Mucosa of stomach (tissue), 1 donor: ENCODE measurements around the gene MYH9.

Experiments
- H3K27me3 ChIP-seq: one replicate; pipeline ENCODE4 v1.7.0; 2013; ENCODE audit warnings: mild to moderate bottlenecking, low read length; ENCODE audit not compliant: control insufficient read depth, insufficient read depth
- H3K36me3 ChIP-seq: one replicate; pipeline ENCODE4 v1.7.0; 2013; ENCODE audit warnings: low read length; ENCODE audit not compliant: control insufficient read depth, insufficient read depth
- H3K4me1 ChIP-seq: one replicate; pipeline ENCODE4 v1.7.0; 2013; ENCODE audit warnings: mild to moderate bottlenecking, low read length; ENCODE audit not compliant: control insufficient read depth, insufficient read depth
- H3K4me3 ChIP-seq: one replicate; pipeline ENCODE4 v1.7.0; 2013; ENCODE audit warnings: low read length
- H3K9ac ChIP-seq: one replicate; pipeline ENCODE4 v1.7.0; 2013; ENCODE audit warnings: mild to moderate bottlenecking, low read length, moderate library complexity
- H3K9me3 ChIP-seq: one replicate; pipeline ENCODE4 v1.7.0; 2013; ENCODE audit warnings: mild to moderate bottlenecking, low read length, moderate library complexity; ENCODE audit not compliant: control insufficient read depth
- donor health status: Pancreatic carcinoma.

Gene MYH9

DNA sequence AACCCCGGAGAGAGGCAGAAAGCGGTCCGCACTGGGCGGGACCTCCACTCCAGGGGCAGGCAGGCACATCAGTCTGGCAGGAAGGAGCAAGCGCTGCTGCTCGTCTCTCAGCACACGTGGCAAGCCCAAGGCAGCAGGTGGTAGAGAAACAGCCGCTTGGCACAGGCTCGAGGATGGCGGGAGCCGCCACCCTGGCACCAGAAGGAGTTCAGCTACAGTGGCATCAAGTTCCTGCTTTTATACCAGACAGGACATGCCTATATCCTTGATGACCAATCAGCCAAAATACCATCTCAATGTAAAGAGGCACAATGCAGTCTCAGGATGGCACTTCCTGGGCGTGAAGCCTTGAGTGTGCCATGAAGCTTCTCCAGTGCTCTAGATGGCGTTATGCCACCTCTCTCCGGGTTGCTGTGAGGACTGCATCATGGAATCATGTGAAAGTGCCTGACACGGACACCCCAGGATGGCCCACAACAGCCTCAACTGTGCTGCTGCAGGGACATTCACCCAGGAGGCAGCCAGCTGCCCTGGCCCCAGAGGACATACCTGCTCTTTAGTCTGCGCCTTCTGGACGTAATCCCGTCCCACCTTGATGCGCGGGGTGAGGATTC, 70.0 kb downstream of the MYH9 start:
- no peak overlapping the region for H3K4me3 ChIP-seq
- peaks cover 1% of the 10 kb centered on the region for H3K4me1 ChIP-seq
- peaks cover 41% of the 10 kb centered on the region for H3K36me3 ChIP-seq
- no peak overlapping the region for H3K9ac ChIP-seq
- H3K27me3 ChIP-seq = no peaks in the 10 kb centered on the region
- no peaks in the 10 kb centered on the region for H3K9me3 ChIP-seq

- Histone ChIP-seq H3K9ac (no peak overlapping the region), H3K4me1 (no peaks in the 10 kb centered on the region), H3K4me3 (no peak overlapping the region), H3K36me3 (peaks cover 37% of the 10 kb centered on the region), H3K27me3 (no peaks in the 10 kb centered on the region), H3K9me3 (no peaks in the 10 kb centered on the region)
Measured at GRCh38 chr22:36316419-36316818, 71.3 kb downstream of the MYH9 start.

- Histone ChIP-seq H3K4me1 (no peaks in the 10 kb centered on the region), H3K27me3 (no peaks in the 10 kb centered on the region), H3K4me3 (no peak overlapping the region), H3K9me3 (no peaks in the 10 kb centered on the region), H3K36me3 (peaks cover 43% of the 10 kb centered on the region), H3K9ac (no peak overlapping the region)
Measured at GRCh38 chr22:36315325-36315724, 72.4 kb downstream of the MYH9 start.

DNA sequence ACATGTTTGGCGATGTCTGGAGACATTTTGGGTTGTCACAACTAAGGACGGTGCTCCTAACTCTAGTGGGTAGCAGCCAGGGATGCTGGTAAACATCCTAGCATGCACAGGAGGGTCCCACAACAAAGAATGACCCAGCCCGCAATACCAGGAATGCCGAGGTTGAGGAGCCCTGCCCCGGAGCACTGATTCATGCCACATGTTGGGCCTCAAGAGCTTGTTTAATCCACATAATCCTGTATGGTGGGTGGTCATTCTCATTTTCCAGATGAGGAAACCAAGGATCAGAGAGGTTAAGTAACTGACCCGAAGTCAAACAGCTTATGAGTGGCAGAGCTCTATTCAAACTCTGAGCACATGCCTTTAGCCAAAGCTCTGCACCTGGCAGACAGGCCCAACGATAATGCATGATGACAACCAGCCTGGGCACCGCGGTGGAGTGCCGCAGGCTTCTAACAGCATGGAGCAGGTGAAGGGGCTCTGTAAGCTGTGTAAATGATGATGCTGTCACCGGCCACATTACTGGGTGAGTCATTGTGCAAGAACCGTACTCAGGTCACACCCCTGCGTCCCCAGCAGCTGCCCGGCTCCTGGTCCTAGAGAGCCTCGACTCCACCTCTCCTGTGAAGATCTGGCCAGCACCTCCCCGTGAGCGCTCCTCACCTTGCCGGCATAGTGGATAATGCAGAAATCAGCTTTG, 76.2 kb downstream of the MYH9 start:
- no peaks in the 10 kb centered on the region for H3K4me1 ChIP-seq

DNA sequence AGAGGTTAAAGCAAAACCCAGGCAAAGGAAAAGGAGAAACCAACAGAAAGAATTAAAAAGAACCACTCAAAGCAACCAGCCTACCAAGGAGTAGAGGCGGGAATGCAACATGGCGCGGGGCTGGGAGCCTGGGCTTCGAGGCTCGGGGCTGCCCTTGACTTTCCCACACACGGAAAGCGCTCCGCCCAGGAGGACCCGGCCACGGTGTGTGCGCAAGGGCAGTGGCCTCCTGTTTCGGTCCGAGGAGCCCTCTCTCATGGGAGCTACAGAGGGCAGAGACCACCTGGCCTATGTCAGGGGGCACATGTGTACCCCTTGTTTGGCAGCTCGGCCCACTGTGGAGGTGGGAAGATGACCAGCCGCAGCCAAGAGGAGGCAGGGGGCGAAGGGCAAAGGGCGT, 78.9 kb downstream of the MYH9 start:
- Histone ChIP-seq H3K27me3 (no peaks in the 10 kb centered on the region), H3K9me3 (no peaks in the 10 kb centered on the region), H3K9ac (no peak overlapping the region), H3K4me1 (peaks cover 8% of the 10 kb centered on the region), H3K4me3 (no peak overlapping the region), H3K36me3 (peaks cover 51% of the 10 kb centered on the region)

More for the DNA sequence above, 76.2 kb downstream of the MYH9 start:
- peaks cover 34% of the 10 kb centered on the region for H3K36me3 ChIP-seq
- no peaks in the 10 kb centered on the region for H3K27me3 ChIP-seq
- H3K4me3 ChIP-seq = no peak overlapping the region
- H3K9me3 ChIP-seq = no peaks in the 10 kb centered on the region
- H3K9ac ChIP-seq = no peak overlapping the region

DNA sequence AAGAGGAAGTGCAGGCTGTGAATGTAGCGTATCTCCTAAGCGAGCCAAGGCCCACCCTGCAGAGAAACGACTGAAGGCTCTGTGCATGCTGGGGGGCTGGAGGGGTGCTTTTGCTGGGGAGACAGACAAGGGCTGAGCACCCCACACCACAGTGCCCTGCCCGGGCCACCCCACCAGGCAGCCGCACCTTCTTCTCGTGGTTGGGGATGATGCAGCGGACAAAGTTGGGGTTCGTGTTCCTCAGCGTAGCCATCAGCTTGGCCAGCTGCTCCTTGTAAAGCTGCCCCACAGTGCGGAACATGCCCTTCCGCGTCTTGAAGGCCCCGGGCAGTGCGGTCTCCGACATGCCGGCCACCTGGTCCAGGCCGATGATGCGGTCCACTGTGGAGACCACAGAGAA, 81.5 kb downstream of the MYH9 start:
- Histone ChIP-seq H3K36me3 (peaks cover 55% of the 10 kb centered on the region), H3K9me3 (no peaks in the 10 kb centered on the region), H3K4me1 (peaks cover 10% of the 10 kb centered on the region), H3K27me3 (no peaks in the 10 kb centered on the region), H3K9ac (no peak overlapping the region), H3K4me3 (no peak overlapping the region)

DNA sequence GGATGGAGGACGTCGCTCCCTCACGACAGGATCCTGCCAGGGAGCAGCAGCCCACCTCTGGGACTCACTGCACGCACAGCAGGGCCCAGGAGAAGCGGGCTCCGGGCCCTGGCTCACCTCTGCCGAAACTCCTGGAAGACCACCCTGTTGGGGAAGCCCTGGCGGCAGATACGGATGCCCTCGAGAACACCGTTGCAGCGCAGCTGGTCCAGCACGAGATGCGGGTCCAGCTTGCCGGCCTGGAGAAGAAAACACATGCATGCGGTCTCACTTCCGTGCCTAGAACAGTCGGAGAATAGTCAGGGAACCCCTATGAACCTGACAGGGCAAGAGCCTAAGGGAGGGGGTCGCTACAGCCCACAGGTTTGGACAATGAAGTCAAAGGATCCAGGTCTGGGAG, 82.0 kb downstream of the MYH9 start:
- Histone ChIP-seq H3K4me1 (peaks cover 10% of the 10 kb centered on the region), H3K4me3 (no peak overlapping the region), H3K9ac (no peak overlapping the region), H3K36me3 (peaks cover 55% of the 10 kb centered on the region), H3K27me3 (no peaks in the 10 kb centered on the region), H3K9me3 (no peaks in the 10 kb centered on the region)

DNA sequence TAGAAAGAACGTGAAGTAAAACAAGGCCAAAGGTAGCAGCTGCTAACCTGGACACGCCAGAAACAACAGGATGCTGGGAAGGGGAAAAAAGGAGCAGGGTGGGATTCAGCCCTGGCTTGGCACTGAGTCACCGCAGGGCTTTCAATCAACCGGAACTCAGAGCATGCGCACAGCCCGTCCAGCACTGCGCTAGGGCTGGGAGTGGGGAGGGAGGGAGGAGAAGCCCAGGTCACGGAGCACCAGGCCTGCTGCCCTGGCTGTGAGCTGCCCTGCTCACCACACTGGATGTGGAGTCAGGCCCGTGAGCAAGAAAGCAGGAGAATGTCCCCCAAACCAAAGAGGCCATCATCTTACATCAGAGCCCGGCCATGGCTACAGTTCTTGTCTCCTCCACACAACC, 83.3 kb downstream of the MYH9 start:
- H3K27me3 ChIP-seq = no peaks in the 10 kb centered on the region
- H3K36me3 ChIP-seq = peaks cover 63% of the 10 kb centered on the region
- H3K4me1 ChIP-seq = peaks cover 10% of the 10 kb centered on the region
- no peak overlapping the region for H3K9ac ChIP-seq
- H3K4me3 ChIP-seq = no peak overlapping the region
- H3K9me3 ChIP-seq = no peaks in the 10 kb centered on the region

DNA sequence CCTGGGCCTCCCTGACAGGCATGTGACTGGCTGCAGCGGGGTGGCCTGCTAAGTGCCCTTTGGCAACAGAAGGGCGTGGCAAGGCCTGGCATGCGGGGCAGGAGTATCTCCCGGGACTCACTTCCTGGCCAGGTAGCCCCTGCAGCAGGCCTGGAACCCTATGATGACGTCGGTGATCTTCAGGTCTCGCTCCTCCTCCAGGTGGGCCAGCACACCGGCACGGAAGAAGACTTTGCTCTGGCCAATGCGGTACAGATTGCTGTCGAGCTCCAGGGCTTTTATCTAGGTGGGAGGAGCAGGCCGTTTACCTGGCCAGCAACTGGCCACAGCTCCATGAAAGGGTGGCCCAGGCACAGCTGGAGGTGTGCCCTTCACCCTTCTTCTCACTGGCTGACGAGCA, 83.9 kb downstream of the MYH9 start:
- H3K4me3 ChIP-seq = no peak overlapping the region
- peaks cover 10% of the 10 kb centered on the region for H3K4me1 ChIP-seq
- H3K9me3 ChIP-seq = no peaks in the 10 kb centered on the region
- peaks cover 63% of the 10 kb centered on the region for H3K36me3 ChIP-seq
- H3K27me3 ChIP-seq = no peaks in the 10 kb centered on the region
- no peak overlapping the region for H3K9ac ChIP-seq

DNA sequence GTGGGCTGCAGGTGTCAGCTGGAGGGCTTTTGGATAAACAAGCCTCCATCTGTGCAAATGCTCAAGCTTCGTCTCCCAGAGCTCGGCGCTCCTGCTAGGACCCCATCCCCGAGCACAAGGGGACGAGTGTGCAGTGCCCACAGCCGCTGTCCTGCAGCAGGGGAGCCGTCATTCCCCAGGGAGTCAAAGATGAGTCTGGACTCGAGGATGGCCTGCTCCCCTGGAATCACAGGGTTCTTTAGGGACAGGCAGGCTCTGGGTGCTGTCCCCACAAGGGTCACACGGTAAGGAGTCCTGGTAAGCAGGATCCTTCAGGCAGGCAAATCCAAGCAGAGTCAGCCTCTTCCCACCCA, 84.7 kb downstream of the MYH9 start:
- Histone ChIP-seq H3K27me3 (no peaks in the 10 kb centered on the region), H3K4me3 (no peak overlapping the region), H3K4me1 (peaks cover 10% of the 10 kb centered on the region), H3K9me3 (no peaks in the 10 kb centered on the region), H3K36me3 (peaks cover 71% of the 10 kb centered on the region), H3K9ac (no peak overlapping the region)

- no peaks in the 10 kb centered on the region for H3K27me3 ChIP-seq
- H3K9me3 ChIP-seq = no peaks in the 10 kb centered on the region
- H3K36me3 ChIP-seq = peaks cover 76% of the 10 kb centered on the region
- peaks cover 10% of the 10 kb centered on the region for H3K4me1 ChIP-seq
- H3K4me3 ChIP-seq = no peak overlapping the region
- no peak overlapping the region for H3K9ac ChIP-seq
Measured at GRCh38 chr22:36302439-36303114, 85.2 kb downstream of the MYH9 start.

DNA sequence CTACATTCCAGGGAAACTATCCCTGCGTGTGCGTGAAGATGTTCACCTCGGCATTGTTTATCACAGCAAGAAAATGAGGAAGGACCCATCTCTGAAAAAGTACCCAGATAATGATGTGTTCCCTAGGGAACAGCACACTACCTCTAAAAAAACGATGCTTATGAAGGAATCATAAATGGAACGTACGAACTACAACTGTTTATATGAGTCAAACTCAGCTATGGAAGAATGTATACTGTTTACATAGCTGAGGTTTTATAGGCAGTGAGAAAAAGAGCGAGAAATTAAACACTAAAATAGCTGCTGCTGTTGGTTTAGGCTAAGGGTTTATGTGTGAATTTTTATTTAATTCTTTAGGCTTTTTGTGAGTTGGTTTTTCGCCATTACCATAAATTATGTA, 85.9 kb downstream of the MYH9 start:
- H3K9ac ChIP-seq = no peak overlapping the region
- H3K4me1 ChIP-seq = peaks cover 10% of the 10 kb centered on the region
- H3K4me3 ChIP-seq = no peak overlapping the region
- H3K9me3 ChIP-seq = no peaks in the 10 kb centered on the region
- peaks cover 81% of the 10 kb centered on the region for H3K36me3 ChIP-seq
- no peaks in the 10 kb centered on the region for H3K27me3 ChIP-seq
